IMR-90 (cell line): ENCODE measurements around the gene HAP1. TPM values are rescaled to one million over a fixed set of nuclear protein-coding genes. Genes with fewer than 3 reads are reported as not detected.

ENCODE experiments used
- ATAC-seq: fragments of 200-7000 bp; cut with Tn5 transposase; 2 replicates; pipeline ENCODE4 v1.9.1; 2020; ENCODE audit warnings: low read depth, mild to moderate bottlenecking, moderate library complexity
- BruUV-seq: library from RNA; stranded (reverse); fragments of 400-500 nt; replicated peaks from 2 replicates; lab custom pipeline; 2021; lab: Mats Ljungman, UMichigan
- CTCF ChIA-PET: fragments of 300-600 bp; formaldehyde crosslinking; extraction: SDS; loops from one replicate; lab custom pipeline; 2021; ENCODE audit warnings: antibody characterized with exemption; lab: Yijun Ruan, JAX
- POLR2A ChIA-PET: fragments of 300-600 bp; sonication (Branson Sonifier 250); formaldehyde crosslinking; loops from one replicate; lab custom pipeline; 2022; ENCODE audit warnings: antibody characterized with exemption; ENCODE audit not compliant: unreplicated experiment; lab: Charles Lee
- DNase-seq: peaks from one replicate; pipeline ENCODE4 v3.0.0; 2013
- H2AFZ ChIP-seq: replicated peaks from 2 replicates; pipeline ENCODE3; 2013; ENCODE audit warnings: low read length, mild to moderate bottlenecking; ENCODE audit not compliant: poor library complexity
- H2AK5ac ChIP-seq: 2 replicates; pipeline ENCODE4 v1.6.1; 2013; ENCODE audit warnings: low read depth, low read length, inconsistent platforms
- H2AK9ac ChIP-seq: replicated peaks from 2 replicates; pipeline ENCODE3; 2013; ENCODE audit warnings: mild to moderate bottlenecking, low read depth, low read length, moderate library complexity; ENCODE audit not compliant: poor library complexity
- H2BK120ac ChIP-seq: 2 replicates; pipeline ENCODE4 v1.6.1; 2013; ENCODE audit warnings: low read depth, low read length, inconsistent platforms
- H2BK15ac ChIP-seq: 3 replicates; pipeline ENCODE4 v1.6.1; 2013; ENCODE audit warnings: low read depth, low read length, inconsistent platforms
- H2BK20ac ChIP-seq: 2 replicates; pipeline ENCODE4 v1.6.1; 2013; ENCODE audit warnings: low read depth, mild to moderate bottlenecking, inconsistent platforms, low read length, moderate library complexity
- H2BK5ac ChIP-seq: 2 replicates; pipeline ENCODE4 v1.6.1; 2013; ENCODE audit warnings: mild to moderate bottlenecking, low read depth, low read length, inconsistent platforms; ENCODE audit not compliant: poor library complexity, severe bottlenecking
- H3K14ac ChIP-seq: replicated peaks from 2 replicates; pipeline ENCODE4 v1.6.1; 2013; ENCODE audit warnings: low read depth, low read length, inconsistent platforms
- H3K18ac ChIP-seq: 2 replicates; pipeline ENCODE4 v1.6.1; 2013; ENCODE audit warnings: low read depth, low read length, control low read depth
- H3K23ac ChIP-seq: 2 replicates; pipeline ENCODE4 v1.6.1; 2013; ENCODE audit warnings: low read depth, low read length, inconsistent platforms
- H3K27ac ChIP-seq: 2 replicates; pipeline ENCODE4 v1.5.1; 2013; ENCODE audit warnings: mild to moderate bottlenecking, control low read depth, low read length; ENCODE audit not compliant: insufficient read depth
- H3K27me3 ChIP-seq: 2 replicates; pipeline ENCODE4 v1.6.1; 2013; ENCODE audit warnings: low read length; ENCODE audit not compliant: control insufficient read depth, insufficient read depth
- H3K36me3 ChIP-seq: 2 replicates; pipeline ENCODE4 v1.6.1; 2013; ENCODE audit warnings: low read length, mixed read lengths; ENCODE audit not compliant: control insufficient read depth, insufficient read depth
- H3K4ac ChIP-seq: 2 replicates; pipeline ENCODE4 v1.6.1; 2013; ENCODE audit warnings: low read depth, low read length, inconsistent platforms
- H3K4me1 ChIP-seq: 2 replicates; pipeline ENCODE4 v1.6.1; 2013; ENCODE audit warnings: low read length, mixed read lengths; ENCODE audit not compliant: control insufficient read depth, insufficient read depth
- H3K4me2 ChIP-seq: 2 replicates; pipeline ENCODE4 v1.6.1; 2013; ENCODE audit warnings: low read depth, mild to moderate bottlenecking, control low read depth, low read length, moderate library complexity
- H3K4me3 ChIP-seq: 2 replicates; pipeline ENCODE4 v1.5.1; 2013; ENCODE audit warnings: low read depth, mild to moderate bottlenecking, control low read depth, low read length, moderate library complexity; ENCODE audit not compliant: insufficient read depth
- H3K56ac ChIP-seq: 2 replicates; pipeline ENCODE4 v1.6.1; 2013; ENCODE audit warnings: low read length, inconsistent platforms; ENCODE audit not compliant: insufficient read depth; ENCODE audit errors: extremely low read depth
- H3K79me1 ChIP-seq, 2 experiments: 2 replicates each; pipeline ENCODE4 v1.6.1; 2013; ENCODE audit warnings: low read length in 2 of 2, inconsistent platforms in 1 of 2, low read depth in 1 of 2
- H3K9ac ChIP-seq: 2 replicates; pipeline ENCODE4 v1.6.1; 2013; ENCODE audit warnings: low read depth, low read length, control low read depth
- H3K9me1 ChIP-seq: 2 replicates; pipeline ENCODE4 v1.6.1; 2013; ENCODE audit warnings: low read length, inconsistent platforms; ENCODE audit not compliant: insufficient read depth
- H3K9me3 ChIP-seq: 2 replicates; pipeline ENCODE4 v1.6.1; 2013; ENCODE audit warnings: low read length; ENCODE audit not compliant: control insufficient read depth, insufficient read depth
- H4K20me1 ChIP-seq: 2 replicates; pipeline ENCODE4 v1.6.1; 2013; ENCODE audit warnings: low read length, inconsistent platforms; ENCODE audit not compliant: insufficient read depth
- H4K5ac ChIP-seq: 2 replicates; pipeline ENCODE4 v1.6.1; 2013; ENCODE audit warnings: mild to moderate bottlenecking, low read depth, low read length, control low read depth
- H4K8ac ChIP-seq, 2 experiments: 2 replicates each; pipeline ENCODE4 v1.6.1; 2013; ENCODE audit warnings: low read depth in 2 of 2, low read length in 2 of 2, control low read depth in 1 of 2, inconsistent platforms in 1 of 2
- H4K91ac ChIP-seq: 2 replicates; pipeline ENCODE4 v1.6.1; 2013; ENCODE audit warnings: low read depth, low read length, inconsistent platforms; ENCODE audit not compliant: insufficient read depth
- BHLHE40 ChIP-seq: fragments of 150-350 bp; IDR thresholded peaks from 2 replicates; pipeline ENCODE4 v1.6.1; 2016; ENCODE audit warnings: mild to moderate bottlenecking, low read depth, low read length
- CEBPB ChIP-seq: IDR thresholded peaks from 2 replicates; pipeline ENCODE4 v1.6.1; 2012; ENCODE audit warnings: low read depth, low read length, improper control_type of control experiment
- CHD1 ChIP-seq: IDR thresholded peaks from 2 replicates; pipeline ENCODE4 v1.6.1; 2012; ENCODE audit warnings: low read depth, low read length, improper control_type of control experiment
- ELK1 ChIP-seq: fragments of 150-350 bp; IDR thresholded peaks from 2 replicates; pipeline ENCODE4 v1.6.1; 2016; ENCODE audit warnings: low read depth, mild to moderate bottlenecking, low read length, moderate library complexity, borderline replicate concordance
- FOS ChIP-seq: fragments of 150-350 bp; IDR thresholded peaks from 2 replicates; pipeline ENCODE4 v1.6.1; 2016; ENCODE audit warnings: low read depth, low read length
- MAFK ChIP-seq: IDR thresholded peaks from 2 replicates; pipeline ENCODE4 v1.6.1; 2012; ENCODE audit warnings: low read depth, low read length, improper control_type of control experiment
- MAZ ChIP-seq: IDR thresholded peaks from 2 replicates; pipeline ENCODE4 v1.6.1; 2012; ENCODE audit warnings: low read depth, mild to moderate bottlenecking, low read length, improper control_type of control experiment, moderate library complexity, borderline replicate concordance
- NFE2L2 ChIP-seq: fragments of 150-350 bp; IDR thresholded peaks from 2 replicates; pipeline ENCODE4 v1.6.1; 2016; ENCODE audit warnings: low read depth, mild to moderate bottlenecking, low read length
- POLR2A ChIP-seq: IDR thresholded peaks from 2 replicates; pipeline ENCODE4 v1.6.1; 2012; ENCODE audit warnings: mild to moderate bottlenecking, low read depth, low read length
- RAD21 ChIP-seq: IDR thresholded peaks from 2 replicates; pipeline ENCODE4 v1.6.1; 2012; ENCODE audit warnings: low read length, improper control_type of control experiment
- RCOR1 ChIP-seq: IDR thresholded peaks from 2 replicates; pipeline ENCODE4 v1.6.1; 2012; ENCODE audit warnings: mild to moderate bottlenecking, low read length, improper control_type of control experiment; ENCODE audit not compliant: insufficient replicate concordance
- RFX5 ChIP-seq: IDR thresholded peaks from 2 replicates; pipeline ENCODE4 v1.8.0; 2012; ENCODE audit warnings: low read depth, mild to moderate bottlenecking, low read length, moderate library complexity
- SMC3 ChIP-seq: fragments of 150-350 bp; IDR thresholded peaks from 2 replicates; pipeline ENCODE4 v1.6.1; 2016; ENCODE audit warnings: low read depth, mild to moderate bottlenecking, antibody characterized with exemption, low read length, moderate library complexity
- USF2 ChIP-seq: fragments of 150-350 bp; IDR thresholded peaks from 2 replicates; pipeline ENCODE4 v1.6.1; 2017; ENCODE audit warnings: mild to moderate bottlenecking, antibody characterized with exemption, low read length, low read depth
- WGBS, 2 experiments: methylation state at CpG; one replicate each; pipeline versions ENCODE4 v1.1.5 to v1.1.7; 2013; ENCODE audit warnings: missing lambda C conversion rate in 2 of 2; ENCODE audit not compliant: insufficient read length in 1 of 2; ENCODE audit errors: extremely low coverage in 2 of 2; 5-methylcytosine and 5-hydroxymethylcytosine counted together
- dilution Hi-C: fragments of 300-500 bp; cut with HindIII; formaldehyde crosslinking; loops from one replicate; pipeline ENCODE4 v1.14.3; 2018; ENCODE audit warnings: low sequenced_read_pairs; ENCODE audit not compliant: unreplicated experiment
- in situ Hi-C: fragments of 300-500 bp; cut with MboI; formaldehyde crosslinking; loops from 3 replicates; pipeline ENCODE4 v1.14.3; 2019; ENCODE audit warnings: low sequenced_read_pairs, inconsistent platforms, mixed read lengths
- intact Hi-C: fragments of 100-400 bp; cut with micrococcal nuclease; formaldehyde crosslinking; loops from 2 replicates; pipeline ENCODE4 v1.10.0; 2022
- polyA plus RNA-seq, 3 experiments: library from polyadenylated mRNA; depleted of rRNA; stranded (reverse); fragments of >200 nt; gene quantifications; 2 replicates each; pipeline ENCODE4 v1.2.3, GENCODE V29; 2012; ENCODE audit warnings: low replicate concordance in 1 of 3
- total RNA-seq: library from RNA; depleted of rRNA; stranded (reverse); fragments of >200 nt; gene quantifications from 2 replicates; pipeline ENCODE4 v1.2.3, GENCODE V29; 2012

HAP1 gene
- total and polyA plus RNA-seq, 2 of the 4 experiments (the other 2 are of a cell fraction): under 0.01 to 0.09 TPM

- Histone ChIP-seq H3K4me1 (peaks cover 3% of the 10 kb centered on the region), H3K9ac (no peak overlapping the region), H4K91ac (no peak overlapping the region), H2BK20ac (no peak overlapping the region), H3K79me1 (peaks cover 11 to 26% of the 10 kb centered on the region in 2 experiments), H3K36me3 (peaks cover 16% of the 10 kb centered on the region), H3K14ac (no peak overlapping the region), H3K18ac (no peak overlapping the region), H4K8ac (no peak overlapping the region), H2AFZ (no peak overlapping the region), H3K9me3 (no peaks in the 10 kb centered on the region), H2BK5ac (no peak overlapping the region), H2BK120ac (no peak overlapping the region), H2AK5ac (no peak overlapping the region), H2AK9ac (no peak overlapping the region), H3K27me3 (peaks cover 7% of the 10 kb centered on the region), H2BK15ac (no peak overlapping the region), H3K9me1 (0 out of 2 replicates have a peak, but pooled peaks cover 4% of the 10 kb centered on the region), H4K20me1 (peaks cover 24% of the 10 kb centered on the region), H3K4ac (no peak overlapping the region), H3K56ac (no peak overlapping the region), H3K27ac (no peak overlapping the region), H4K5ac (no peak overlapping the region), H3K4me3 (no peak overlapping the region), H3K4me2 (no peak overlapping the region), H3K23ac (no peak overlapping the region)
- intact Hi-C loops: no loop called here
- no TSS peak for BruUV-seq
- ChIA-PET CTCF (no interaction called here), POLR2A (no interaction called here)
- in situ Hi-C loops: no loop called here
- dilution Hi-C loops: no loop called here
- no peak for TF ChIP-seq CEBPB
- TF ChIP-seq FOS: no peak
- no peak for TF ChIP-seq RAD21
- no peak for TF ChIP-seq RCOR1
- TF ChIP-seq CHD1: no peak
- TF ChIP-seq MAFK: no peak
- TF ChIP-seq POLR2A: no peak
- no peak for TF ChIP-seq SMC3
- no peak for TF ChIP-seq NFE2L2
- no peak for TF ChIP-seq ELK1
- no peak for TF ChIP-seq USF2
- TF ChIP-seq RFX5: no peak
- no peak for TF ChIP-seq BHLHE40
- TF ChIP-seq MAZ: no peak
- WGBS, 2 experiments: no CpG with 5 or more reads among the region's 4 CpGs
- no peak for DNase-seq
- ATAC-seq: no peak
Measured at GRCh38 chr17:41686281-41686680, 48.2 kb downstream of the HAP1 start.
